GM21529 (cell line): ENCODE data around the gene DNMT3A.

Experiments used
- ATAC-seq: cut with Tn5 transposase; IDR thresholded peaks from one replicate; pipeline ENCODE4 v1.9.1; 2021; ENCODE audit not compliant: unreplicated experiment

Gene DNMT3A

GRCh38 chr2:25307949-25308557, 33.7 kb downstream of the DNMT3A start:
- ATAC-seq: no peak

- ATAC-seq: no peak
These were observed 34.9 kb downstream of the DNMT3A start for GRCh38 chr2:25306777-25307368.

GRCh38 chr2:25305775-25306174, 36.0 kb downstream of the DNMT3A start:
- ATAC-seq: no peak

- no peak for ATAC-seq
These were observed 36.7 kb downstream of the DNMT3A start for GRCh38 chr2:25304826-25305596.

- ATAC-seq: no peak
These were observed 37.4 kb downstream of the DNMT3A start for GRCh38 chr2:25304321-25304720.

GRCh38 chr2:25303633-25304236, 38.0 kb downstream of the DNMT3A start:
- ATAC-seq: no peak

GRCh38 chr2:25302758-25303375, 38.9 kb downstream of the DNMT3A start:
- ATAC-seq: no peak

GRCh38 chr2:25301453-25302352, 40.0 kb downstream of the DNMT3A start:
- peak; percentile 98 for ATAC-seq

- ATAC-seq: no peak
These were observed 41.7 kb downstream of the DNMT3A start for GRCh38 chr2:25300001-25300400.

- no peak for ATAC-seq
These were observed 42.8 kb downstream of the DNMT3A start for GRCh38 chr2:25298776-25299431.

- no peak for ATAC-seq
These were observed 44.0 kb downstream of the DNMT3A start for GRCh38 chr2:25297738-25298137.

GRCh38 chr2:25295621-25296020, 46.1 kb downstream of the DNMT3A start:
- ATAC-seq: no peak

GRCh38 chr2:25294573-25295462, 46.9 kb downstream of the DNMT3A start:
- ATAC-seq: peak; percentile 93

GRCh38 chr2:25293958-25294562, 47.7 kb downstream of the DNMT3A start:
- no peak for ATAC-seq

GRCh38 chr2:25293145-25293544, 48.6 kb downstream of the DNMT3A start:
- ATAC-seq: no peak

- ATAC-seq: no peak
These were observed 49.3 kb downstream of the DNMT3A start for GRCh38 chr2:25292408-25292807.

- no peak for ATAC-seq
These were observed 50.8 kb downstream of the DNMT3A start for GRCh38 chr2:25290811-25291495.
